Pericardium fibroblast (primary cell): ENCODE measurements around the gene YDJC. TPM values are rescaled to one million over a fixed set of nuclear protein-coding genes. Genes with fewer than 3 reads are reported as not detected.

Experiments
- total RNA-seq: library from RNA; depleted of rRNA; stranded (reverse); fragments of >200 nt; gene quantifications from 2 replicates; pipeline ENCODE4 v1.2.3, GENCODE V29; 2015

Gene YDJC, protein sequence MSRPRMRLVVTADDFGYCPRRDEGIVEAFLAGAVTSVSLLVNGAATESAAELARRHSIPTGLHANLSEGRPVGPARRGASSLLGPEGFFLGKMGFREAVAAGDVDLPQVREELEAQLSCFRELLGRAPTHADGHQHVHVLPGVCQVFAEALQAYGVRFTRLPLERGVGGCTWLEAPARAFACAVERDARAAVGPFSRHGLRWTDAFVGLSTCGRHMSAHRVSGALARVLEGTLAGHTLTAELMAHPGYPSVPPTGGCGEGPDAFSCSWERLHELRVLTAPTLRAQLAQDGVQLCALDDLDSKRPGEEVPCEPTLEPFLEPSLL
- 41.7 and 66.5 TPM in 2 replicates for total RNA-seq

DNA sequence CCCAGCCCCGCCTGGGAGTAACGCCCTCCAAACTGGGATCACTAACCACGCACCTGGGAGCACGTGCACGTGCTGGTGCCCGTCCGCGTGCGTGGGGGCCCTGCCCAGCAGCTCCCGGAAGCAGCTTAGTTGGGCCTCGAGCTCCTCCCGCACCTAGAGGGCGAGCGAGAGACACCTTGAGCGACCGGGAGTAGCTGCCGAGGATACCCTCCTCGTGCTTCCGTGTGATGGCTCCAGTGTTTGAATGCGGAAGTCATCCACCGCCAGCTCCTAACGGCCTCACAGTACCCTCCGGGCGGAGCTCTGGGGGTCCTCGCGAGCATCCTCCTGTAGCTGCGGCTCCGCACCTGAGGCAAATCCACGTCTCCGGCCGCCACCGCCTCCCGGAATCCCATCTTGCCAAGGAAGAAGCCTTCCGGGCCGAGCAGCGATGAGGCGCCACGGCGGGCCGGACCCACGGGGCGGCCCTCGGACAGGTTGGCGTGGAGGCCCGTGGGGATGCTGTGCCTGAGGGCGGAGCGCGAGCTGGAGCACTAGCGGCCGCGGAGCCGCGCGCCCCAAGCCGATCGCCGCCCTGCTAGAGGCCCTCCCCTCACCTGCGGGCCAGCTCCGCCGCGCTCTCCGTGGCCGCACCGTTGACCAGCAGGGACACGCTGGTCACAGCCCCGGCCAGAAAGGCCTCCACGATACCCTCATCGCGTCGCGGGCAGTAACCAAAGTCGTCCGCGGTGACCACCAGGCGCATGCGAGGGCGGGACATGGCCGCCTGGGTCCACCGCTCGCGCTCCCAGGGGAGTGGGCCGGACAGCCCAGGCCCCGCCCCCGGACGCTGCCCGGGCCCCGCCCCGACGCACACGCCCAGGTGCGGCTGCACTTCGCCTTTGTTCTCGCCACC lies at the start of gene YDJC:
Gene YDJC, minus strand, starts transcription at position 768 of the 895 bp plus-strand sequence. Its CDS starts 8 bp downstream, at position 760.

DNA sequence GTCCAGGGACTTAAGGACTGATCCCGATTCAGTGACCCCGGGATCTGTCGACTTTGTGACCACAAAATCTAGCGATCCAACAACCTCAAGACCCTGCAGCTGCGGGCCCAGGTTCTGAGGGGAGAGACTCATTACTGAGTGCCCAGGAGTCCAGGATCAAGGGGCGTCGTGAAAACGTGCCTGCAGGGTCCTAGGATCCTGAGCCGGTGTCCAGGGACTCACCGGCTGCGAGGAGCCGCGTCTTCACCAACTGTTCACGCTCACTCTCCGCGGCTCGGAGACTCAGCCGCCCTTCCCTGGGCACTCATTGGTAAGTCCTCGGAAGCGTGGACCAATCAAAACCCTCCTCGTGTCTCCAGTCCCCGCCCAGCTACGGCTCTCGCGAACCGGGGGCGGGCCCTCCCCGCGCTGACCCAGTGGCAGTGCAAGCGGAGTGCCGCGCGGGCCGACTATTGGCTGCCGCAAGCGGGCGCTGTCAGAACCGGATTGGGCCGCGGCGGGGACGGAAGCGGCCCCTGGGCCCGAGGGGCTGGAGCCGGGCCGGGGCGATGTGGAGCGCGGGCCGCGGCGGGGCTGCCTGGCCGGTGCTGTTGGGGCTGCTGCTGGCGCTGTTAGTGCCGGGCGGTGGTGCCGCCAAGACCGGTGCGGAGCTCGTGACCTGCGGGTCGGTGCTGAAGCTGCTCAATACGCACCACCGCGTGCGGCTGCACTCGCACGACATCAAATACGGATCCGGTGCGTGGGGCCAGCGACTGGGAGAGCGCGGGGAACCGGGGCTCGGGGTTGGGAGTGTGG lies 12.2 kb upstream of the YDJC start, which contains the start of gene SDF2L1:
Gene SDF2L1, plus strand, starts transcription at position 514 of the 795 bp plus-strand sequence. Its CDS starts 35 bp downstream, at position 549.

DNA sequence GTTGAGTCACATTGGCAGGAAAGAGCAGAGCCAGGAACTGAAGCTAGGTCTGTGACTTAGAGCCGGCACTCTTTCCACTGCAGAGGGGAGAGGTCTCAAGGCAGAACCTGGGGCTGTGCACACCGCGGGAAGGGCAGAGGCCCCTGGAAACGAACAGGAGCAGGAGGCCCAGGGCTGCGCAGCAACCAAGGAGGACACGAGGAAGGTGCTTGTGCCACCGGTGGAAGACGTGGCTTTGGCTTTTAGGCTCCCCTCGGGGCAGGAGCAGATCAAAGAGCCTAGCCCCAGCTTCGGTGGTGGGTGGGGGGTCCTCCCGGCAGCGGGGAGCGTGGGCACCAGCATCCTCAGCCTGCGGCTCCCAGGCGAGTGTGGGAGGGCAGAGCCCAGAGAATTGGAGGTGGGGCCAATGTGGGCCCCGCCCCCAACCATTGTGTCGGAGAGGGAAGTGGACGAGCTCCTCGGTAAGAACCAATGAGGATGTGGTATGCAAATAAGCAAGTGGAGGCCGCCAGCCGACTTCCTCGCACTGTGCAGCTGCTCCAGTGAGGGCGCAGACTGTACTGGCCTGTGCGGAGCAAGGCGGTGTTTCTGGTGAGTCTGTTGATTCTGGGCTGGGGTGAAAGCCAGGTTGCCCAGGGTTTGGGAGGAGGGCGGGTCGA lies 2.5 kb upstream of the YDJC start, which contains the start of gene CCDC116:
Gene CCDC116, plus strand, starts transcription at position 524 of the 659 bp plus-strand sequence. CDS start 422 bp downstream, outside the sequence.

Other genes starting within 250 kb of the YDJC start
- gene RIMBP3B, start 246.3 kb downstream of the YDJC start, total RNA-seq: 0.09 and 0.23 TPM in 2 replicates
- 4.0 and 4.2 TPM in 2 replicates for gene HIC2, start 212.7 kb downstream of the YDJC start, total RNA-seq
- gene TMEM191C, start 162.6 kb downstream of the YDJC start, total RNA-seq: 0.23 and 0.51 TPM in 2 replicates
- 1.1 and 1.3 TPM in 2 replicates for gene RIMBP3C, start 78.6 kb downstream of the YDJC start, total RNA-seq
- gene UBE2L3, start 62.3 kb downstream of the YDJC start, total RNA-seq: 51.6 and 64.8 TPM in 2 replicates
- not detected in 2 replicates for gene CCDC116, start 2.7 kb upstream of the YDJC start, total RNA-seq
- 31.7 and 50.3 TPM in 2 replicates for gene SDF2L1, start 12.3 kb upstream of the YDJC start, total RNA-seq
- gene PPIL2, start 36.0 kb upstream of the YDJC start, total RNA-seq: 16.7 and 26.5 TPM in 2 replicates
- 0.68 and 1.9 TPM in 2 replicates for gene YPEL1, start 105.8 kb upstream of the YDJC start, total RNA-seq
- 34.8 and 37.5 TPM in 2 replicates for gene MAPK1, start 237.6 kb upstream of the YDJC start, total RNA-seq